GM10248 (cell line): ENCODE data around the gene SPINK9.
A peak's percentile ranks its signal among the peaks of the same experiment; 100 is the strongest.

ENCODE experiments used
- CTCF ChIA-PET: fragments of 300-600 bp; sonication (Branson Sonifier 250); formaldehyde crosslinking; extraction: SDS; loops from one replicate; lab custom pipeline; 2021; ENCODE audit warnings: antibody characterized with exemption; lab: Yijun Ruan, JAX
- POLR2A ChIA-PET: fragments of 350-650 bp; sonication (Branson Sonifier 250); formaldehyde crosslinking; extraction: SDS; loops from one replicate; lab custom pipeline; 2020; ENCODE audit warnings: antibody characterized with exemption; lab: Yijun Ruan, JAX
- DNase-seq: peaks from one replicate; pipeline ENCODE4 v3.0.0; 2012; ENCODE audit errors: extremely low spot score
- CTCF ChIP-seq: IDR thresholded peaks from 2 replicates; pipeline ENCODE4 v1.5.1; 2012; ENCODE audit warnings: mild to moderate bottlenecking, low read depth; ENCODE audit errors: extremely low read depth, missing control alignments, control extremely low read depth

Gene SPINK9

GRCh38 chr5:148384380-148384737 is 49.0 kb downstream of the SPINK9 start:
- ChIA-PET CTCF (interaction anchor here (1.3 to 1.5 kb wide), 2 partner anchors 8 to 10 kb away, joined by 3 to 9 read pairs; no protein-coding TSS in a partner anchor), POLR2A (no interaction called here)
- TF ChIP-seq CTCF, result no peak
- peak; percentile 16 for DNase-seq

GRCh38 chr5:148385094-148385493 is 49.7 kb downstream of the SPINK9 start:
- ChIA-PET POLR2A (no interaction called here), CTCF (interaction anchor here (1.2 to 1.5 kb wide), 3 partner anchors 7 to 59 kb away, joined by 3 to 9 read pairs (median 3); no protein-coding TSS in a partner anchor)
- DNase-seq, result no peak
- TF ChIP-seq CTCF, result no peak

GRCh38 chr5:148386041-148386440 is 50.7 kb downstream of the SPINK9 start:
- DNase-seq, result no peak
- TF ChIP-seq CTCF, result no peak
- ChIA-PET POLR2A (no interaction called here), CTCF (interaction anchor here (0.7 to 1.2 kb wide), 2 partner anchors 12 to 58 kb away, joined by 3 read pairs; no protein-coding TSS in a partner anchor)

GRCh38 chr5:148387325-148387724 is 52.0 kb downstream of the SPINK9 start:
- no peak for DNase-seq
- ChIA-PET POLR2A (interaction anchor here (0.6 kb wide), 1 partner anchor 1614 kb away, joined by 7 read pairs; no protein-coding TSS in a partner anchor), CTCF (interaction anchor here (2.2 kb wide), 1 partner anchor 14 kb away, joined by 10 read pairs; no protein-coding TSS in a partner anchor)
- TF ChIP-seq CTCF, result no peak

GRCh38 chr5:148388696-148389095 is 53.3 kb downstream of the SPINK9 start:
- CTCF ChIA-PET, result interaction anchor here (1.5 to 2.2 kb wide), 3 partner anchors 11 to 14 kb away, joined by 4 to 10 read pairs (median 5); no protein-coding TSS in a partner anchor
- DNase-seq, result no peak
- POLR2A ChIA-PET, result no interaction called here
- no peak for TF ChIP-seq CTCF
